DND-41 (cell line): ENCODE results near the gene DCC.

Experiments used
- ATAC-seq: fragments of 200-7000 bp; cut with Tn5 transposase; 3 replicates; pipeline ENCODE4 v1.9.1; 2021; ENCODE audit warnings: low read depth; ENCODE audit not compliant: insufficient read depth
- DNase-seq: peaks from one replicate; pipeline ENCODE4 v3.0.0-alpha.2; 2020
- H2AFZ ChIP-seq: 2 replicates; pipeline ENCODE4 v1.6.0; 2012; ENCODE audit warnings: low read depth, low read length
- H3K27ac ChIP-seq: 2 replicates; pipeline ENCODE4 v1.5.1; 2012; ENCODE audit warnings: low read length, inconsistent platforms
- H3K27me3 ChIP-seq: fragments of 200-600 bp; sonication (generic); 2 replicates; pipeline ENCODE4 v1.6.0; 2012; ENCODE audit warnings: low read length, mild to moderate bottlenecking, inconsistent platforms; ENCODE audit not compliant: insufficient read depth, poor library complexity
- H3K36me3 ChIP-seq: 2 replicates; pipeline ENCODE4 v1.5.1; 2012; ENCODE audit warnings: low read length, inconsistent platforms; ENCODE audit not compliant: insufficient read depth
- H3K4me1 ChIP-seq: 2 replicates; pipeline ENCODE4 v1.5.1; 2012; ENCODE audit warnings: mild to moderate bottlenecking, low read length; ENCODE audit not compliant: insufficient read depth
- H3K4me2 ChIP-seq: 2 replicates; pipeline ENCODE4 v1.6.0; 2012; ENCODE audit warnings: mild to moderate bottlenecking, moderate library complexity, low read length, inconsistent platforms; ENCODE audit not compliant: insufficient read depth
- H3K4me3 ChIP-seq, 2 experiments: fragments of 200-600 bp in 1 of 2; shearing (Covaris generic) in 1 of 2; 2 replicates each; pipeline ENCODE4 v1.5.1; 2012 to 2016; ENCODE audit warnings: inconsistent platforms in 2 of 2, low read length in 2 of 2, mild to moderate bottlenecking in 2 of 2, low read depth in 1 of 2, moderate library complexity in 1 of 2
- H3K79me2 ChIP-seq: 2 replicates; pipeline ENCODE4 v1.6.0; 2012; ENCODE audit warnings: low read length, inconsistent platforms; ENCODE audit not compliant: insufficient read depth
- H3K9ac ChIP-seq: 2 replicates; pipeline ENCODE4 v1.6.0; 2012; ENCODE audit warnings: low read depth, mild to moderate bottlenecking, inconsistent platforms, low read length, moderate library complexity
- H3K9me3 ChIP-seq: 2 replicates; pipeline ENCODE4 v1.5.1; 2012; ENCODE audit warnings: low read length, moderate library complexity, mild to moderate bottlenecking, inconsistent platforms; ENCODE audit not compliant: insufficient read depth, severe bottlenecking
- H4K20me1 ChIP-seq: 2 replicates; pipeline ENCODE4 v1.6.0; 2012; ENCODE audit warnings: low read length; ENCODE audit not compliant: insufficient read depth
- EZH2 ChIP-seq: IDR thresholded peaks from 3 replicates; pipeline ENCODE4 v1.6.1; 2012; ENCODE audit warnings: borderline replicate concordance, low read depth, mild to moderate bottlenecking, moderate library complexity, low read length, inconsistent platforms; ENCODE audit not compliant: severe bottlenecking
- TF ChIP-seq, protein P1 (sequence below): IDR thresholded peaks from 2 replicates; pipeline ENCODE4 v1.5.1; 2012; ENCODE audit warnings: borderline replicate concordance, low read length, moderate library complexity, mild to moderate bottlenecking; ENCODE audit not compliant: poor library complexity, severe bottlenecking; ENCODE audit errors: extremely low read depth

DCC gene

GRCh38 chr18:52636536-52636935 lies 296.5 kb downstream of the DCC start:
- Histone ChIP-seq H3K79me2 (no peaks in the 10 kb centered on the region), H3K4me2 (no peak overlapping the region), H2AFZ (no peak overlapping the region), H3K36me3 (no peaks in the 10 kb centered on the region), H4K20me1 (no peaks in the 10 kb centered on the region), H3K27ac (no peak overlapping the region), H3K4me3 (no peak overlapping the region), H3K27me3 (no peaks in the 10 kb centered on the region), H3K9me3 (no peaks in the 10 kb centered on the region), H3K4me1 (no peaks in the 10 kb centered on the region), H3K9ac (no peak overlapping the region)
- TF ChIP-seq EZH2: no peak
- TF ChIP-seq, protein P1, sequence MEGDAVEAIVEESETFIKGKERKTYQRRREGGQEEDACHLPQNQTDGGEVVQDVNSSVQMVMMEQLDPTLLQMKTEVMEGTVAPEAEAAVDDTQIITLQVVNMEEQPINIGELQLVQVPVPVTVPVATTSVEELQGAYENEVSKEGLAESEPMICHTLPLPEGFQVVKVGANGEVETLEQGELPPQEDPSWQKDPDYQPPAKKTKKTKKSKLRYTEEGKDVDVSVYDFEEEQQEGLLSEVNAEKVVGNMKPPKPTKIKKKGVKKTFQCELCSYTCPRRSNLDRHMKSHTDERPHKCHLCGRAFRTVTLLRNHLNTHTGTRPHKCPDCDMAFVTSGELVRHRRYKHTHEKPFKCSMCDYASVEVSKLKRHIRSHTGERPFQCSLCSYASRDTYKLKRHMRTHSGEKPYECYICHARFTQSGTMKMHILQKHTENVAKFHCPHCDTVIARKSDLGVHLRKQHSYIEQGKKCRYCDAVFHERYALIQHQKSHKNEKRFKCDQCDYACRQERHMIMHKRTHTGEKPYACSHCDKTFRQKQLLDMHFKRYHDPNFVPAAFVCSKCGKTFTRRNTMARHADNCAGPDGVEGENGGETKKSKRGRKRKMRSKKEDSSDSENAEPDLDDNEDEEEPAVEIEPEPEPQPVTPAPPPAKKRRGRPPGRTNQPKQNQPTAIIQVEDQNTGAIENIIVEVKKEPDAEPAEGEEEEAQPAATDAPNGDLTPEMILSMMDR: no peak
- ATAC-seq (no peak), DNase-seq (no peak)

DNA sequence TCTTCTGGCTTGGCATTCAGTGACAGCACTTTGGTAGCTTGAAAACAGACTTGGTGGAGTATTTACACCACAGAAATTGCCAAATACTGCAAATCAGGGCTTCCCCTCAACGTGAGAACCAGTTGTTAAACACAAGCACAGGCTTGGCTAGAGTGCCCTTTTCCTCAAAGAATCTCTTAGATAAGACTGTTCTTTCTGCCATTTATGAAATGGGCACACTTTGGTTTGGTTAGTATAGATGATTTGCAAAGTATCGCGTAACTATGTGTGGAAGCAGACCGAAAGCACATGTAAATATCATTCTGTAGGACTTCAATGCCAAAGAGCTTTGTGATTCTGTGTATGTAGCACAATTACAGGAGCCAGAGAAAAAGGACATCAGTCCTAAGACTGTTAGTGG lies 308.2 kb downstream of the DCC start:
- no peak overlapping the region for H2AFZ ChIP-seq
- no peak for TF ChIP-seq EZH2
- TF ChIP-seq, protein P1: no peak

DNA sequence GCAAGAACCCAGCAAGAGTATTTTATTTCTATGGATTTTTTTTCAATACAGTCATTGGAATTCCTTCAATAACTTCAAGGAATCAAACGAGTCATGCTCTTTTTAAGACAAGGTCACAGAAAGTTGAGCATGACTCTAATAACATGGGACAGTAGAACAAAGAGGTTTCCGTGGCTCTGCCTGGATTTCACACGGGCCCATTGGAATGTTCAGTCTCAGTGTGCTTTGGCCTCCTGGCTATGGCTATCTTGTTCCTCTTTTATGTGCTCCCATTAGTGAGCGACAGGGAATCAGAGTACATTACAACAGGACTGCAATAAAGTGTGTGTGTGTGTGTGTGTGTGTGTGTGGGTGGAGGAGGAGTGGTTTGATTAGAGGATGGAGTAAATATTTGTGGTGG lies 312.4 kb downstream of the DCC start:
- TF ChIP-seq, protein P1: no peak
- TF ChIP-seq EZH2: no peak
- Histone ChIP-seq H3K9me3 (no peaks in the 10 kb centered on the region), H3K4me2 (no peak overlapping the region), H3K79me2 (no peaks in the 10 kb centered on the region), H3K36me3 (no peaks in the 10 kb centered on the region), H3K9ac (no peak overlapping the region), H3K27ac (no peak overlapping the region), H4K20me1 (no peaks in the 10 kb centered on the region), H3K27me3 (no peaks in the 10 kb centered on the region), H2AFZ (no peak overlapping the region), H3K4me3 (no peak overlapping the region), H3K4me1 (no peaks in the 10 kb centered on the region)
- no peak for DNase-seq
- ATAC-seq: no peak

More for the DNA sequence above, 308.2 kb downstream of the DCC start:
- no peak for ATAC-seq
- H4K20me1 ChIP-seq: no peaks in the 10 kb centered on the region
- no peak for DNase-seq
- no peak overlapping the region for H3K4me2 ChIP-seq
- H3K9me3 ChIP-seq: no peaks in the 10 kb centered on the region
- H3K79me2 ChIP-seq: no peaks in the 10 kb centered on the region
- no peaks in the 10 kb centered on the region for H3K27me3 ChIP-seq
- H3K4me1 ChIP-seq: no peaks in the 10 kb centered on the region
- no peak overlapping the region for H3K4me3 ChIP-seq
- no peak overlapping the region for H3K9ac ChIP-seq
- H3K27ac ChIP-seq: no peak overlapping the region
- no peaks in the 10 kb centered on the region for H3K36me3 ChIP-seq

- Histone ChIP-seq H3K79me2 (no peaks in the 10 kb centered on the region), H3K9ac (no peak overlapping the region), H3K36me3 (no peaks in the 10 kb centered on the region), H3K4me3 (no peak overlapping the region), H3K27me3 (no peaks in the 10 kb centered on the region), H3K9me3 (no peaks in the 10 kb centered on the region), H4K20me1 (no peaks in the 10 kb centered on the region), H3K27ac (no peak overlapping the region), H2AFZ (no peak overlapping the region), H3K4me1 (no peaks in the 10 kb centered on the region), H3K4me2 (no peak overlapping the region)
- TF ChIP-seq EZH2: no peak
- TF ChIP-seq, protein P1: no peak
- DNase-seq (no peak), ATAC-seq (no peak)
Measured at GRCh38 chr18:52657043-52657805, 317.2 kb downstream of the DCC start.
